ENCODE results near the gene PCDH10. TPM values are rescaled to one million over a fixed set of nuclear protein-coding genes. Genes with fewer than 3 reads are reported as not detected.

Gene PCDH10
- total RNA-seq, 1 donor from 2014 or later = 0.53 TPM

DNA sequence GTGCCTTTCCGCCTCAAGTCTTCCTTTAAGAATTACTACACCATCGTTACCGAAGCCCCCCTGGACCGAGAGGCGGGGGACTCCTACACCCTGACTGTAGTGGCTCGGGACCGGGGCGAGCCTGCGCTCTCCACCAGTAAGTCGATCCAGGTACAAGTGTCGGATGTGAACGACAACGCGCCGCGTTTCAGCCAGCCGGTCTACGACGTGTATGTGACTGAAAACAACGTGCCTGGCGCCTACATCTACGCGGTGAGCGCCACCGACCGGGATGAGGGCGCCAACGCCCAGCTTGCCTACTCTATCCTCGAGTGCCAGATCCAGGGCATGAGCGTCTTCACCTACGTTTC, 2.2 kb downstream of the PCDH10 start:
- no peaks in the 10 kb centered on the region for H3K36me3 Mint-ChIP-seq (ENCODE audit: insufficient read depth)
- peaks cover 54% of the 10 kb centered on the region for H3K4me1 Mint-ChIP-seq (ENCODE audit: low read depth)
- no peaks in the 10 kb centered on the region for H3K9me3 Mint-ChIP-seq (ENCODE audit: low read depth)
- TF ChIP-seq, protein P1, sequence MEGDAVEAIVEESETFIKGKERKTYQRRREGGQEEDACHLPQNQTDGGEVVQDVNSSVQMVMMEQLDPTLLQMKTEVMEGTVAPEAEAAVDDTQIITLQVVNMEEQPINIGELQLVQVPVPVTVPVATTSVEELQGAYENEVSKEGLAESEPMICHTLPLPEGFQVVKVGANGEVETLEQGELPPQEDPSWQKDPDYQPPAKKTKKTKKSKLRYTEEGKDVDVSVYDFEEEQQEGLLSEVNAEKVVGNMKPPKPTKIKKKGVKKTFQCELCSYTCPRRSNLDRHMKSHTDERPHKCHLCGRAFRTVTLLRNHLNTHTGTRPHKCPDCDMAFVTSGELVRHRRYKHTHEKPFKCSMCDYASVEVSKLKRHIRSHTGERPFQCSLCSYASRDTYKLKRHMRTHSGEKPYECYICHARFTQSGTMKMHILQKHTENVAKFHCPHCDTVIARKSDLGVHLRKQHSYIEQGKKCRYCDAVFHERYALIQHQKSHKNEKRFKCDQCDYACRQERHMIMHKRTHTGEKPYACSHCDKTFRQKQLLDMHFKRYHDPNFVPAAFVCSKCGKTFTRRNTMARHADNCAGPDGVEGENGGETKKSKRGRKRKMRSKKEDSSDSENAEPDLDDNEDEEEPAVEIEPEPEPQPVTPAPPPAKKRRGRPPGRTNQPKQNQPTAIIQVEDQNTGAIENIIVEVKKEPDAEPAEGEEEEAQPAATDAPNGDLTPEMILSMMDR (IDR thresholded peaks at IDR 0.05; ENCODE audit: unreplicated experiment) = no peak
- no peak overlapping the region for H3K27ac Mint-ChIP-seq
- H3K4me3 Mint-ChIP-seq (ENCODE audit: low read depth) = peak overlapping the region; percentile 70
- peaks cover 74% of the 10 kb centered on the region for H3K27me3 Mint-ChIP-seq
- DNase-seq (ENCODE audit: low spot score, unreplicated experiment) = no peak

DNA sequence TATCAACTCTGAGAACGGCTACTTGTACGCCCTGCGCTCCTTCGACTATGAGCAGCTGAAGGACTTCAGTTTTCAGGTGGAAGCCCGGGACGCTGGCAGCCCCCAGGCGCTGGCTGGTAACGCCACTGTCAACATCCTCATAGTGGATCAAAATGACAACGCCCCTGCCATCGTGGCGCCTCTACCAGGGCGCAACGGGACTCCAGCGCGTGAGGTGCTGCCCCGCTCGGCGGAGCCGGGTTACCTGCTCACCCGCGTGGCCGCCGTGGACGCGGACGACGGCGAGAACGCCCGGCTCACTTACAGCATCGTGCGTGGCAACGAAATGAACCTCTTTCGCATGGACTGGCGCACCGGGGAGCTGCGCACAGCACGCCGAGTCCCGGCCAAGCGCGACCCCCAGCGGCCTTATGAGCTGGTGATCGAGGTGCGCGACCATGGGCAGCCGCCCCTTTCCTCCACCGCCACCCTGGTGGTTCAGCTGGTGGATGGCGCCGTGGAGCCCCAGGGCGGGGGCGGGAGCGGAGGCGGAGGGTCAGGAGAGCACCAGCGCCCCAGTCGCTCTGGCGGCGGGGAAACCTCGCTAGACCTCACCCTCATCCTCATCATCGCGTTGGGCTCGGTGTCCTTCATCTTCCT, 2.7 kb downstream of the PCDH10 start:
- H3K9me3 Mint-ChIP-seq (ENCODE audit: low read depth) = no peaks in the 10 kb centered on the region
- TF ChIP-seq, protein P1 (IDR thresholded peaks at IDR 0.05; ENCODE audit: unreplicated experiment) = peak; percentile 61
- peak; percentile 49 for DNase-seq (ENCODE audit: low spot score, unreplicated experiment)
- H3K4me1 Mint-ChIP-seq (ENCODE audit: low read depth) = peaks cover 52% of the 10 kb centered on the region
- H3K27me3 Mint-ChIP-seq = peaks cover 76% of the 10 kb centered on the region
- no peak overlapping the region for H3K27ac Mint-ChIP-seq
- peak overlapping the region; percentile 70 for H3K4me3 Mint-ChIP-seq (ENCODE audit: low read depth)
- no peaks in the 10 kb centered on the region for H3K36me3 Mint-ChIP-seq (ENCODE audit: insufficient read depth)

DNA sequence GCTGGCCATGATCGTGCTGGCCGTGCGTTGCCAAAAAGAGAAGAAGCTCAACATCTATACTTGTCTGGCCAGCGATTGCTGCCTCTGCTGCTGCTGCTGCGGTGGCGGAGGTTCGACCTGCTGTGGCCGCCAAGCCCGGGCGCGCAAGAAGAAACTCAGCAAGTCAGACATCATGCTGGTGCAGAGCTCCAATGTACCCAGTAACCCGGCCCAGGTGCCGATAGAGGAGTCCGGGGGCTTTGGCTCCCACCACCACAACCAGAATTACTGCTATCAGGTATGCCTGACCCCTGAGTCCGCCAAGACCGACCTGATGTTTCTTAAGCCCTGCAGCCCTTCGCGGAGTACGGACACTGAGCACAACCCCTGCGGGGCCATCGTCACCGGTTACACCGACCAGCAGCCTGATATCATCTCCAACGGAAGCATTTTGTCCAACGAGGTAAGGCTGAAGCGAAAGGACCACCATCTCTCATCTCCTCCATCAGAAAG, 3.3 kb downstream of the PCDH10 start:
- peak overlapping the region; percentile 60 for H3K27ac Mint-ChIP-seq
- peaks cover 48% of the 10 kb centered on the region for H3K4me1 Mint-ChIP-seq (ENCODE audit: low read depth)
- DNase-seq (ENCODE audit: low spot score, unreplicated experiment) = no peak
- no peaks in the 10 kb centered on the region for H3K36me3 Mint-ChIP-seq (ENCODE audit: insufficient read depth)
- TF ChIP-seq, protein P1 (IDR thresholded peaks at IDR 0.05; ENCODE audit: unreplicated experiment) = no peak
- no peaks in the 10 kb centered on the region for H3K9me3 Mint-ChIP-seq (ENCODE audit: low read depth)
- H3K4me3 Mint-ChIP-seq (ENCODE audit: low read depth) = peak overlapping the region; percentile 70
- H3K27me3 Mint-ChIP-seq = peaks cover 70% of the 10 kb centered on the region

DNA sequence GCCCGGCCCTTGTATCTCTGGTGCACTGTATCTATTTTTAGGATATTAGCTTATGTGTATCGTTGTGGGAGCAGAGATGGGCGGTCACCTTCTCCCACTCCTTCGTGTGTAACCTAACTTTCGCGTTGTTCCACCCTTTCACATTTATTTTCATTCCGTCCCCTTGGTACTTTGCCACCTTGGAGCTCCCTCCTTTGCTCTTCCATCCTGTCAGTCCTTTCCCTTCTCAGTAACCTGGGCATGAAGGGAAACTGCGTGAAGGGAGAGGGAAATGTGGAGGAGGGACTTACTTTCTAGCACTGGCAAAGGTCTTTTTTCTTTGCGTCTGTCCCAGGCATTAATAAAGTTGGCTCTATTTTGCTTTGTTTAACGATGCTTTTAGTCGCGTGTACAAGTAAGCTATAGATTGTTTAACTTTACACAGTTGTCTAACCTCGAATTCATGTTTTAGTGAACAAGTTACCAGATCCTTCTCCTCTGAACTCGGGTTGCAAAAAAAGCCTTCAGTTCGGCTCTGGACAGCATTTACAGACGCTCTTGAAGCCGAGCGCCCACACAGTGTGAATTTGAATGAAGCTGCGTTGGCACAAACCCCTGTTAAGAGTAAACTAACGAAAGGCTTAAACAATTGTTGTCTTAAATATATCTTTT, 3.9 kb downstream of the PCDH10 start:
- no peaks in the 10 kb centered on the region for H3K36me3 Mint-ChIP-seq (ENCODE audit: insufficient read depth)
- peaks cover 46% of the 10 kb centered on the region for H3K4me1 Mint-ChIP-seq (ENCODE audit: low read depth)
- TF ChIP-seq, protein P1 (IDR thresholded peaks at IDR 0.05; ENCODE audit: unreplicated experiment) = no peak
- no peak for DNase-seq (ENCODE audit: low spot score, unreplicated experiment)
- H3K27ac Mint-ChIP-seq = no peak overlapping the region
- H3K9me3 Mint-ChIP-seq (ENCODE audit: low read depth) = no peaks in the 10 kb centered on the region
- peak overlapping the region; percentile 70 for H3K4me3 Mint-ChIP-seq (ENCODE audit: low read depth)
- H3K27me3 Mint-ChIP-seq = peaks cover 64% of the 10 kb centered on the region

DNA sequence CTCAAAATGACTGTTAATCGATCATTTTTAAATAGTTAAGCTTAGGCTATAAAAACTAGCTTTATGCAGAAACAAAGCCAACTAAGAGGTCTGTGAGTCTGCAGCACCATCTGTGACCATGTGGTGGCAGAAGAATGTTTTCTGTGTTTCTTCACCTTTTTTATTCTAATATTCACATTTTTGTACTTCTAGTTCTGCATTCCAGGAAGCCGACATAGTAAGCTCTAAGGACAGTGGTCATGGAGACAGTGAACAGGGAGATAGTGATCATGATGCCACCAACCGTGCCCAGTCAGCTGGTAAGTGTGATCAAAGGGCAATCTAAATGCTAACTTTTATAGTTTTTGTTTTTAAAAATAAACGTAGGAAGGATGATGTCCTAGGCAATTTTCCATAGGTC, 5.6 kb downstream of the PCDH10 start:
- Mint-ChIP-seq H3K4me1 (ENCODE audit: low read depth) (peaks cover 32% of the 10 kb centered on the region), H3K27me3 (peaks cover 46% of the 10 kb centered on the region), H3K27ac (no peak overlapping the region), H3K9me3 (ENCODE audit: low read depth) (no peaks in the 10 kb centered on the region), H3K4me3 (ENCODE audit: low read depth) (no peak overlapping the region), H3K36me3 (ENCODE audit: insufficient read depth) (no peaks in the 10 kb centered on the region)
- DNase-seq (ENCODE audit: low spot score, unreplicated experiment) = no peak
- TF ChIP-seq, protein P1 (IDR thresholded peaks at IDR 0.05; ENCODE audit: unreplicated experiment) = peak; percentile 80
